GM12878 (cell line): ENCODE measurements around the gene OSBPL7. TPM values are rescaled to one million over a fixed set of nuclear protein-coding genes. Genes with fewer than 3 reads are reported as not detected.

ENCODE experiments used
- ATAC-seq: fragments of 200-7000 bp; cut with Tn5 transposase; 3 replicates; pipeline ENCODE4 v1.9.1; 2020; ENCODE audit warnings: mild to moderate bottlenecking, moderate library complexity
- BruUV-seq: library from RNA; stranded (reverse); fragments of 400-500 nt; replicated peaks from 2 replicates; lab custom pipeline; 2021; lab: Mats Ljungman, UMichigan
- CTCF ChIA-PET: fragments of 300-600 bp; sonication (Branson Sonifier 250); formaldehyde crosslinking; extraction: SDS; loops from one replicate; lab custom pipeline; 2021; ENCODE audit warnings: inconsistent platforms; lab: Yijun Ruan, JAX
- POLR2A ChIA-PET: fragments of 350-600 bp; formaldehyde crosslinking; extraction: SDS; loops from one replicate; lab custom pipeline; 2021; ENCODE audit warnings: inconsistent platforms; lab: Charles Lee
- RAD21 ChIA-PET: fragments of 300-600 bp; sonication (Branson Sonifier 250); formaldehyde crosslinking; loops from one replicate; lab custom pipeline; 2023; ENCODE audit warnings: antibody characterized with exemption; ENCODE audit not compliant: unreplicated experiment; lab: Charles Lee
- SMC1A ChIA-PET: fragments of 300-600 bp; sonication (Branson Sonifier 250); formaldehyde crosslinking; loops from one replicate; lab custom pipeline; 2023; ENCODE audit not compliant: unreplicated experiment, uncharacterized antibody; lab: Charles Lee
- DNase-seq: peaks from one replicate; pipeline ENCODE4 v3.0.0-alpha.2; 2011; ENCODE audit warnings: low read depth, low spot score
- FAIRE-seq: peaks from 3 replicates; lab custom pipeline; 2011; peaks lifted over from hg19 to GRCh38; lab: Jason Lieb, UNC
- H2AFZ ChIP-seq: 2 replicates; pipeline ENCODE4 v1.6.0; 2011; ENCODE audit warnings: low read depth, low read length, control low read depth; ENCODE audit not compliant: control insufficient read depth
- H3K27ac ChIP-seq: 2 replicates; pipeline ENCODE4 v1.5.1; 2011; ENCODE audit warnings: control low read depth; ENCODE audit not compliant: control insufficient read depth, insufficient read depth
- H3K27me3 ChIP-seq, 2 experiments: replicated peaks in 1 of 2; 2 replicates each; pipeline versions ENCODE4 v1.6.0 to v1.6.1; 2011; ENCODE audit warnings: low read length in 1 of 2; ENCODE audit not compliant: control insufficient read depth in 2 of 2, insufficient read depth in 2 of 2
- H3K36me3 ChIP-seq, 2 experiments: 2 replicates each; pipeline ENCODE4 v1.5.1; 2011; ENCODE audit warnings: low read length in 1 of 2; ENCODE audit not compliant: control insufficient read depth in 2 of 2, insufficient read depth in 2 of 2
- H3K4me1 ChIP-seq: 2 replicates; pipeline ENCODE4 v1.6.1; 2011; ENCODE audit warnings: mild to moderate bottlenecking, low read length, moderate library complexity, mixed read lengths; ENCODE audit not compliant: control insufficient read depth, insufficient read depth
- H3K4me2 ChIP-seq: 2 replicates; pipeline ENCODE4 v1.6.0; 2011; ENCODE audit warnings: control low read depth; ENCODE audit not compliant: control insufficient read depth, insufficient read depth
- H3K4me3 ChIP-seq: fragments of 200-600 bp; sonication (generic); 2 replicates; pipeline ENCODE4 v1.5.1; 2016
- H3K79me2 ChIP-seq: 2 replicates; pipeline ENCODE4 v1.6.0; 2011; ENCODE audit warnings: low read length; ENCODE audit not compliant: control insufficient read depth, insufficient read depth
- H3K9ac ChIP-seq: 2 replicates; pipeline ENCODE4 v1.8.0; 2011; ENCODE audit warnings: low read length, control low read depth, mixed read lengths; ENCODE audit not compliant: control insufficient read depth, insufficient read depth
- H3K9me3 ChIP-seq: replicated peaks from 3 replicates; pipeline ENCODE4 v1.5.1; 2011; ENCODE audit warnings: mild to moderate bottlenecking, low read length; ENCODE audit not compliant: control insufficient read depth, insufficient read depth
- H4K20me1 ChIP-seq: 2 replicates; pipeline ENCODE4 v1.6.0; 2011; ENCODE audit not compliant: control insufficient read depth, insufficient read depth
- EED ChIP-seq: sonication (generic); IDR thresholded peaks from 2 replicates; pipeline ENCODE4 v1.6.1; 2016; ENCODE audit warnings: antibody characterized with exemption, low read depth
- EP300 ChIP-seq, 2 experiments: fragments of 150-350 bp in 1 of 2; IDR thresholded peaks; 2 replicates each; pipeline ENCODE4 v1.6.1; 2011 to 2012; ENCODE audit warnings: low read depth in 2 of 2, low read length in 2 of 2, borderline replicate concordance in 1 of 2, improper control_type of control experiment in 1 of 2, inconsistent platforms in 1 of 2; ENCODE audit not compliant: control insufficient read depth in 1 of 2
- JUNB ChIP-seq: IDR thresholded peaks from 2 replicates; pipeline ENCODE4 v1.6.1; 2016; ENCODE audit warnings: antibody characterized with exemption, mild to moderate bottlenecking
- NFIC ChIP-seq: IDR thresholded peaks from 2 replicates; pipeline ENCODE4 v1.6.1; 2012; ENCODE audit warnings: low read depth, mild to moderate bottlenecking, inconsistent platforms, low read length, moderate library complexity
- SIN3A ChIP-seq: IDR thresholded peaks from 2 replicates; pipeline ENCODE4 v1.6.1; 2012; ENCODE audit warnings: low read depth, low read length, improper control_type of control experiment
- SMARCA5 ChIP-seq: fragments of 450-650 bp; IDR thresholded peaks from 2 replicates; pipeline ENCODE4 v1.6.1; 2017; ENCODE audit warnings: mild to moderate bottlenecking
- SMC3 ChIP-seq: IDR thresholded peaks from 2 replicates; pipeline ENCODE4 v1.6.1; 2011; ENCODE audit warnings: low read length, improper control_type of control experiment, borderline replicate concordance
- SREBF2 ChIP-seq: IDR thresholded peaks from 2 replicates; pipeline ENCODE4 v1.6.1; 2012; ENCODE audit warnings: mild to moderate bottlenecking, low read length
- SRF ChIP-seq, 2 experiments: IDR thresholded peaks; 2 replicates each; pipeline ENCODE4 v1.6.1; 2011; ENCODE audit warnings: low read depth in 2 of 2, low read length in 2 of 2, mild to moderate bottlenecking in 1 of 2, moderate library complexity in 1 of 2
- SUZ12 ChIP-seq: fragments of 200-600 bp; sonication (generic); IDR thresholded peaks from one replicate; pipeline ENCODE4 v1.6.1; 2018; ENCODE audit warnings: antibody characterized with exemption, mild to moderate bottlenecking; ENCODE audit not compliant: unreplicated experiment
- TCF3 ChIP-seq: IDR thresholded peaks from 2 replicates; pipeline ENCODE4 v1.6.1; 2012; ENCODE audit warnings: low read depth, mild to moderate bottlenecking, low read length, borderline replicate concordance; ENCODE audit not compliant: insufficient read depth
- TCF7 ChIP-seq: IDR thresholded peaks from 2 replicates; pipeline ENCODE4 v1.6.1; 2014; ENCODE audit warnings: antibody characterized with exemption, borderline replicate concordance
- YBX1 ChIP-seq: fragments of 450-650 bp; IDR thresholded peaks from 2 replicates; pipeline ENCODE4 v1.6.1; 2016; ENCODE audit warnings: antibody characterized with exemption
- YY1 ChIP-seq: IDR thresholded peaks from 2 replicates; pipeline ENCODE4 v1.6.1; 2011; ENCODE audit warnings: low read depth, mild to moderate bottlenecking, low read length
- ZNF687 ChIP-seq: fragments of 450-650 bp; IDR thresholded peaks from 2 replicates; pipeline ENCODE4 v1.6.1; 2017; ENCODE audit warnings: mild to moderate bottlenecking, moderate library complexity
- WGBS: methylation state at CpG from one replicate; pipeline ENCODE4 v1.1.6; 2016; ENCODE audit warnings: low lambda C conversion rate; ENCODE audit not compliant: insufficient replicate concordance, insufficient coverage; ENCODE audit errors: missing lambda C conversion rate; 5-methylcytosine and 5-hydroxymethylcytosine counted together
- in situ Hi-C: fragments of 300-500 bp; cut with MboI; formaldehyde crosslinking; loops from 9 replicates; pipeline ENCODE4 v1.14.3; 2018; ENCODE audit warnings: mixed read lengths
- intact Hi-C: fragments of 100-400 bp; cut with micrococcal nuclease; formaldehyde crosslinking; loops from one replicate; pipeline ENCODE4 v1.14.2; 2022; ENCODE audit not compliant: unreplicated experiment
- polyA plus RNA-seq, 11 experiments: library from polyadenylated mRNA; depleted of rRNA in 4 of 11; unstranded in 6 of 11; stranded (reverse) in 5 of 11; fragments of >200 nt; fragmentation: Nextera tagmentation in 4 of 11; fragmentation: Illumina TruSeq in 1 of 11; extraction: Ambion mirVana in 4 of 11; extraction: Trizol in 1 of 11; gene quantifications; 1 replicate in 1 of 11; 2 replicates in 10 of 11; pipeline versions ENCODE4 v1.2.1 to v1.2.3, GENCODE V29; 2011 to 2016; ENCODE audit warnings: inconsistent platforms in 2 of 11, missing spikeins in 2 of 11, low read depth in 1 of 11
- total RNA-seq, 4 experiments: library from RNA; depleted of rRNA in 3 of 4; stranded (reverse); fragments of >200 nt in 3 of 4; fragmentation: Illumina TruSeq in 1 of 4; extraction: Trizol in 1 of 4; gene quantifications; 2 replicates each; pipeline versions ENCODE4 v1.2.1 to v1.2.3, GENCODE V29; 2013 to 2021
- TF ChIP-seq, protein P1 (sequence below): fragments of 450-650 bp; IDR thresholded peaks from 2 replicates; pipeline ENCODE4 v1.6.1; 2016; ENCODE audit warnings: mild to moderate bottlenecking, moderate library complexity, borderline replicate concordance

OSBPL7 gene
- total and polyA plus RNA-seq, 10 of the 15 experiments (the other 5 are each of a cell fraction or from before 2014, with no cell fraction given) = 0.50 to 16.1 (median 6.7) TPM

DNA sequence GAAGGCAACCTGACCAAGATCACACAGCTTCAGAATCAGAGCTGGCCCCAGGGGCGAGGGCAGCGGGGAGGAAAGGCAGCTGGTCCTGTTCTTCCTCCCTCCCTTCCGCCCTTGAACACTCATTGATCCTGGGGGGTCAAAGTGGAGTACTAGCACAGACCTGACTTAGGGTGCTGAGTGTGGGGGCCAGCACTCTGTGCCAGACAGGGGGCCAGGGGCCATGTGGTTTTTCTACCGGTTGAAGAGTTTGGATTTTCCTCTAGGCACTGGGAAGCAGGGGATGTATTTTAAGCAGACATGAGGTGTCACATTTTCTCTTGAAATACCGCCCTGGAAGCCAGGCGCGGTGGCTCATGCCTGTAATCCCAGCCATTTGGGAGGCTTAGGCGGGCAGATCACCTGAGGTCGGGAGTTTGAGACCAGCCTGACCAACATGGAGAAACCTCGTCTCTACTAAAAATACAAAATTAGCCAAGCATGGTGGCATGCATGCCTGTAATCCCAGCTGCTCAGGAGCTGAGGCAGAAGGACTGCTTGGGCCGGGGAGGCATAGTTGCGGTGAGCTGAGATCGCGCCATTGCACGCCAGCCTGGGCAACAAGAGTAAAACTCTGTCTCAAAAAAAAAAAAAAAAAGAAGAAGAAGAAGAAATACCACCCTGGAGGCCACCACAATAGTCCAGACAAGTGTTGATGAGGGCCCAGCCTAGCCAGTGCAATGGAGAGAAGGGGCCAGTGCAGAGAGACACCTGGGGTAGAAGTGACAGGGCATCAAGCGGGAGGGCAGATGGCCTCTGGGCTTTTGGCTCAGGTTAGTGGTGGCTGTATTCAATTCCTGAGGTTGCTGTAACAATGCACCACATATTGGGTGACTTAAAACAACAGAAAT, 15.3 kb downstream of the OSBPL7 start:
- Histone ChIP-seq H3K4me3 (no peak overlapping the region), H3K27me3 (no peaks in the 10 kb centered on the region), H4K20me1 (no peaks in the 10 kb centered on the region), H2AFZ (no peak overlapping the region), H3K4me1 (no peaks in the 10 kb centered on the region), H3K4me2 (no peak overlapping the region), H3K9ac (no peak overlapping the region), H3K9me3 (no peaks in the 10 kb centered on the region), H3K36me3 (peaks cover 0 to 8% of the 10 kb centered on the region in 2 experiments; a peak in 3 of 4 replicates), H3K79me2 (no peaks in the 10 kb centered on the region), H3K27ac (no peak overlapping the region)
- POLR2A ChIA-PET = interaction anchor here (0.7 kb wide), 1 partner anchor 104 kb away, joined by 3 read pairs; no protein-coding TSS in a partner anchor
- CTCF ChIA-PET = interaction anchor here (1.0 to 1.6 kb wide), 2 partner anchors 8 to 143 kb away, joined by 3 to 7 read pairs; no protein-coding TSS in a partner anchor
- DNase-seq = no peak
- in situ Hi-C loops = loop anchor here (10.0 kb wide), 1 partner anchor 111 kb away; the partner anchor contains the start of gene TBKBP1
- ATAC-seq = no peak
- 79% methylated on average over 16 of the region's 16 CpGs for WGBS
- no peak for FAIRE-seq
- intact Hi-C loops = no loop called here
- no TSS peak for BruUV-seq
- SMC1A ChIA-PET = no interaction called here
- RAD21 ChIA-PET = no interaction called here
- no peak for TF ChIP-seq ZNF687
- no peak for TF ChIP-seq SIN3A
- TF ChIP-seq, protein P1, sequence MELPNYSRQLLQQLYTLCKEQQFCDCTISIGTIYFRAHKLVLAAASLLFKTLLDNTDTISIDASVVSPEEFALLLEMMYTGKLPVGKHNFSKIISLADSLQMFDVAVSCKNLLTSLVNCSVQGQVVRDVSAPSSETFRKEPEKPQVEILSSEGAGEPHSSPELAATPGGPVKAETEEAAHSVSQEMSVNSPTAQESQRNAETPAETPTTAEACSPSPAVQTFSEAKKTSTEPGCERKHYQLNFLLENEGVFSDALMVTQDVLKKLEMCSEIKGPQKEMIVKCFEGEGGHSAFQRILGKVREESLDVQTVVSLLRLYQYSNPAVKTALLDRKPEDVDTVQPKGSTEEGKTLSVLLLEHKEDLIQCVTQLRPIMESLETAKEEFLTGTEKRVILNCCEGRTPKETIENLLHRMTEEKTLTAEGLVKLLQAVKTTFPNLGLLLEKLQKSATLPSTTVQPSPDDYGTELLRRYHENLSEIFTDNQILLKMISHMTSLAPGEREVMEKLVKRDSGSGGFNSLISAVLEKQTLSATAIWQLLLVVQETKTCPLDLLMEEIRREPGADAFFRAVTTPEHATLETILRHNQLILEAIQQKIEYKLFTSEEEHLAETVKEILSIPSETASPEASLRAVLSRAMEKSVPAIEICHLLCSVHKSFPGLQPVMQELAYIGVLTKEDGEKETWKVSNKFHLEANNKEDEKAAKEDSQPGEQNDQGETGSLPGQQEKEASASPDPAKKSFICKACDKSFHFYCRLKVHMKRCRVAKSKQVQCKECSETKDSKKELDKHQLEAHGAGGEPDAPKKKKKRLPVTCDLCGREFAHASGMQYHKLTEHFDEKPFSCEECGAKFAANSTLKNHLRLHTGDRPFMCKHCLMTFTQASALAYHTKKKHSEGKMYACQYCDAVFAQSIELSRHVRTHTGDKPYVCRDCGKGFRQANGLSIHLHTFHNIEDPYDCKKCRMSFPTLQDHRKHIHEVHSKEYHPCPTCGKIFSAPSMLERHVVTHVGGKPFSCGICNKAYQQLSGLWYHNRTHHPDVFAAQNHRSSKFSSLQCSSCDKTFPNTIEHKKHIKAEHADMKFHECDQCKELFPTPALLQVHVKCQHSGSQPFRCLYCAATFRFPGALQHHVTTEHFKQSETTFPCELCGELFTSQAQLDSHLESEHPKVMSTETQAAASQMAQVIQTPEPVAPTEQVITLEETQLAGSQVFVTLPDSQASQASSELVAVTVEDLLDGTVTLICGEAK = no peak
- no peak for TF ChIP-seq SMC3
- TF ChIP-seq TCF7 = no peak
- TF ChIP-seq EED = no peak
- TF ChIP-seq YY1 = no peak
- no peak for TF ChIP-seq SREBF2
- no peak for TF ChIP-seq TCF3
- TF ChIP-seq SRF (IDR thresholded peaks at IDR 0.05; ENCODE audit: low read depth in 2 of 2, low read length in 2 of 2) = no peak
- TF ChIP-seq YBX1 = no peak
- no peak for TF ChIP-seq SUZ12
- no peak for TF ChIP-seq NFIC
- TF ChIP-seq EP300 (IDR thresholded peaks at IDR 0.05; ENCODE audit: borderline replicate concordance in 1 of 2, control insufficient read depth in 1 of 2, low read depth in 2 of 2, low read length in 2 of 2) = no peak
- TF ChIP-seq SMARCA5 = no peak
- TF ChIP-seq JUNB = no peak
